Liver (tissue), 9 donors: Measurements from ENCODE around the gene C5. TPM values are rescaled to one million over a fixed set of nuclear protein-coding genes. Genes with fewer than 3 reads are reported as not detected.

Experiments
- DNase-seq: peaks from one replicate; pipeline ENCODE4 v3.0.0-alpha.2; 2017; ENCODE audit warnings: low spot score
- H3K27ac ChIP-seq, 2 donors: one replicate each; pipeline ENCODE4 v1.7.0; 2013; ENCODE audit warnings: inconsistent platforms in 2 of 2, low read length in 2 of 2, control low read depth in 1 of 2, low read depth in 1 of 2, mild to moderate bottlenecking in 1 of 2
- H3K27me3 ChIP-seq, 4 donors: one replicate each; pipeline versions ENCODE4 v1.6.1 to v1.7.0; 2013; ENCODE audit warnings: low read length in 3 of 4, inconsistent platforms in 1 of 4, mild to moderate bottlenecking in 1 of 4, moderate library complexity in 1 of 4; ENCODE audit not compliant: control insufficient read depth in 4 of 4, insufficient read depth in 4 of 4
- H3K36me3 ChIP-seq, 4 donors: one replicate each; pipeline versions ENCODE4 v1.6.1 to v1.7.0; 2013; ENCODE audit warnings: low read length in 3 of 4, mild to moderate bottlenecking in 3 of 4, low read depth in 1 of 4, moderate library complexity in 1 of 4; ENCODE audit not compliant: control insufficient read depth in 4 of 4, insufficient read depth in 3 of 4
- H3K4me1 ChIP-seq, 4 donors: one replicate each; pipeline versions ENCODE4 v1.6.1 to v1.7.0; 2013; ENCODE audit warnings: low read length in 3 of 4, mild to moderate bottlenecking in 3 of 4, moderate library complexity in 1 of 4; ENCODE audit not compliant: control insufficient read depth in 4 of 4, insufficient read depth in 4 of 4
- H3K4me3 ChIP-seq, 3 donors: one replicate each; pipeline versions ENCODE4 v1.6.1 to v1.7.0; 2013; ENCODE audit warnings: low read length in 3 of 3, control low read depth in 1 of 3, low read depth in 1 of 3, mild to moderate bottlenecking in 1 of 3
- H3K9ac ChIP-seq, 2 donors: one replicate each; pipeline ENCODE4 v1.7.0; 2013; ENCODE audit warnings: low read length in 2 of 2, mild to moderate bottlenecking in 2 of 2, moderate library complexity in 2 of 2, control low read depth in 1 of 2, low read depth in 1 of 2
- H3K9me3 ChIP-seq, 4 donors: one replicate each; pipeline versions ENCODE4 v1.6.1 to v1.7.0; 2013; ENCODE audit warnings: low read length in 3 of 4; ENCODE audit not compliant: control insufficient read depth in 4 of 4
- EGR1 ChIP-seq, 2 donors: IDR thresholded peaks; 2 replicates each; pipeline ENCODE4 v1.6.1; 2016 to 2018; ENCODE audit warnings: antibody characterized with exemption in 2 of 2, low read depth in 2 of 2
- FOXA1 ChIP-seq: IDR thresholded peaks from 2 replicates; pipeline ENCODE4 v1.6.1; 2016; ENCODE audit warnings: antibody characterized with exemption
- FOXA2 ChIP-seq: IDR thresholded peaks from 2 replicates; pipeline ENCODE4 v1.6.1; 2016; ENCODE audit warnings: antibody characterized with exemption
- GABPA ChIP-seq, 2 donors: IDR thresholded peaks in 1 of 2; conservative IDR thresholded peaks in 1 of 2; 2 replicates each; pipeline ENCODE4 v1.6.1; 2016; ENCODE audit warnings: antibody characterized with exemption in 2 of 2, mild to moderate bottlenecking in 1 of 2, moderate library complexity in 1 of 2
- HNF4A ChIP-seq, 2 donors: conservative IDR thresholded peaks; 2 replicates each; pipeline ENCODE4 v1.6.1; 2016; ENCODE audit warnings: antibody characterized with exemption in 2 of 2, mild to moderate bottlenecking in 2 of 2
- HNF4G ChIP-seq: IDR thresholded peaks from 2 replicates; pipeline ENCODE4 v1.6.1; 2016; ENCODE audit warnings: antibody characterized with exemption
- NR2F2 ChIP-seq: IDR thresholded peaks from 2 replicates; pipeline ENCODE4 v1.6.1; 2016; ENCODE audit warnings: antibody characterized with exemption
- RAD21 ChIP-seq, 2 donors: IDR thresholded peaks; 2 replicates each; pipeline ENCODE4 v1.6.1; 2016; ENCODE audit warnings: antibody characterized with exemption in 2 of 2, mild to moderate bottlenecking in 2 of 2
- REST ChIP-seq: IDR thresholded peaks from 2 replicates; pipeline ENCODE4 v1.6.1; 2016; ENCODE audit warnings: antibody characterized with exemption, mild to moderate bottlenecking
- SP1 ChIP-seq: IDR thresholded peaks from 2 replicates; pipeline ENCODE4 v1.6.1; 2018; ENCODE audit warnings: antibody characterized with exemption, mild to moderate bottlenecking
- YY1 ChIP-seq: IDR thresholded peaks from 2 replicates; pipeline ENCODE4 v1.6.1; 2016; ENCODE audit warnings: antibody characterized with exemption, mild to moderate bottlenecking
- ZBTB33 ChIP-seq: IDR thresholded peaks from 2 replicates; pipeline ENCODE4 v1.6.1; 2016; ENCODE audit warnings: antibody characterized with exemption
- WGBS: extraction: QIAGEN DNeasy Blood & Tissue Kit; methylation state at CpG from one replicate; pipeline ENCODE4 v1.1.7; 2013; 5-methylcytosine and 5-hydroxymethylcytosine counted together
- polyA plus RNA-seq, 2 donors: library from polyadenylated mRNA; stranded (reverse) in 1 of 2; unstranded in 1 of 2; fragments of 200-250 nt in 1 of 2; fragments of >200 nt in 1 of 2; fragmentation: Nextera tagmentation in 1 of 2; extraction: Ambion mirVana in 1 of 2; gene quantifications; one replicate each; pipeline versions ENCODE4 v1.2.1 to v1.2.3, GENCODE V29; 2013 to 2015
- total RNA-seq, 2 donors: library from RNA; depleted of rRNA; stranded (reverse); fragments of >200 nt; gene quantifications; one replicate each; pipeline ENCODE4 v1.2.3, GENCODE V29; 2014
- TF ChIP-seq, protein P1 (sequence below): IDR thresholded peaks from 2 replicates; pipeline ENCODE4 v1.6.1; 2016; ENCODE audit warnings: antibody characterized with exemption
- TF ChIP-seq, protein P2 (sequence below): fragments of 150-350 bp; IDR thresholded peaks from 2 replicates; pipeline ENCODE4 v1.5.1; 2017; ENCODE audit warnings: improper control_type of control experiment, low read depth, low read length; ENCODE audit not compliant: missing input control
- donor health status: healthy.
- donor health status: healthy.
- donor health status: healthy.
- donor health status: healthy.
- donor health status: healthy.

Gene C5
- total and polyA plus RNA-seq, 4 donors, result 127 to 485 (median 361) TPM

DNA sequence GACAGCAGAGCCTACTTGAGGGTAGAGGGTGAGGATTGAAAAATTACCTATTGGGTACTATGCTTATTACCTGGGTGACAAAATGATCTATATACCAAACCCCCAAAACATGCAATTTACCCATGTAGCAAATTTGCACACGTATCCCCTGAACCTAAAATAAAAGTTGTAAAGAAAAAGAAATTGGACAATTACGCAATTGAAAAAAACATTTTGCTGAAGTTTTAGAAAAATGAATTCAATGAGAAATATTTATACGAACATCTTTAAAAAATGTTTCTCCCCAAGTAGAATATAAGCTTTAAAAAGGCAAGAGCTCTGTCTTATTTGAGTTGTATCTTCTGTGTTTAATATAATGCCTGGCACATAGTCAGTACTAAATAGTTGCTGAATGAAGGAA is 93.2 kb downstream of the C5 start:
- Histone ChIP-seq H3K9me3 (no peaks in the 10 kb centered on the region), H3K9ac (no peak overlapping the region), H3K27ac (no peak overlapping the region), H3K4me3 (no peak overlapping the region), H3K27me3 (no peaks in the 10 kb centered on the region), H3K36me3 (peaks cover 4 to 88% (median 73%) of the 10 kb centered on the region in 4 donors), H3K4me1 (no peaks in the 10 kb centered on the region)
- DNase-seq, result no peak
- 96% methylated on average over 3 of the region's 3 CpGs for WGBS
- no peak for TF ChIP-seq REST
- TF ChIP-seq, protein P1, sequence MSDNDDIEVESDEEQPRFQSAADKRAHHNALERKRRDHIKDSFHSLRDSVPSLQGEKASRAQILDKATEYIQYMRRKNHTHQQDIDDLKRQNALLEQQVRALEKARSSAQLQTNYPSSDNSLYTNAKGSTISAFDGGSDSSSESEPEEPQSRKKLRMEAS, result peak; percentile 16

- no peak for DNase-seq
- Histone ChIP-seq H3K27ac (no peak overlapping the region), H3K4me3 (no peak overlapping the region), H3K9me3 (no peaks in the 10 kb centered on the region), H3K36me3 (peaks cover 4 to 53% (median 49%) of the 10 kb centered on the region in 4 donors), H3K9ac (no peak overlapping the region), H3K4me1 (no peaks in the 10 kb centered on the region), H3K27me3 (no peaks in the 10 kb centered on the region)
- TF ChIP-seq GABPA (IDR thresholded peaks at IDR 0.05 in 1 of 2, conservative IDR thresholded peaks at IDR 0.05 in 1 of 2) (no peak), NR2F2 (no peak), SP1 (no peak), HNF4G (no peak), HNF4A (conservative IDR thresholded peaks at IDR 0.05) (no peak), FOXA1 (no peak)
- WGBS, result 97% methylated on average over 9 of the region's 9 CpGs
These were observed 98.0 kb downstream of the C5 start for GRCh38 chr9:120951960-120952618.

GRCh38 chr9:120950421-120951388 is 99.4 kb downstream of the C5 start:
- Histone ChIP-seq H3K9ac (no peak overlapping the region), H3K36me3 (peaks cover 4 to 43% (median 38%) of the 10 kb centered on the region in 4 donors), H3K4me1 (no peaks in the 10 kb centered on the region), H3K27me3 (no peaks in the 10 kb centered on the region), H3K4me3 (no peak overlapping the region), H3K9me3 (no peaks in the 10 kb centered on the region), H3K27ac (no peak overlapping the region)
- 85% methylated on average over 8 of the region's 8 CpGs for WGBS
- TF ChIP-seq, protein P2, sequence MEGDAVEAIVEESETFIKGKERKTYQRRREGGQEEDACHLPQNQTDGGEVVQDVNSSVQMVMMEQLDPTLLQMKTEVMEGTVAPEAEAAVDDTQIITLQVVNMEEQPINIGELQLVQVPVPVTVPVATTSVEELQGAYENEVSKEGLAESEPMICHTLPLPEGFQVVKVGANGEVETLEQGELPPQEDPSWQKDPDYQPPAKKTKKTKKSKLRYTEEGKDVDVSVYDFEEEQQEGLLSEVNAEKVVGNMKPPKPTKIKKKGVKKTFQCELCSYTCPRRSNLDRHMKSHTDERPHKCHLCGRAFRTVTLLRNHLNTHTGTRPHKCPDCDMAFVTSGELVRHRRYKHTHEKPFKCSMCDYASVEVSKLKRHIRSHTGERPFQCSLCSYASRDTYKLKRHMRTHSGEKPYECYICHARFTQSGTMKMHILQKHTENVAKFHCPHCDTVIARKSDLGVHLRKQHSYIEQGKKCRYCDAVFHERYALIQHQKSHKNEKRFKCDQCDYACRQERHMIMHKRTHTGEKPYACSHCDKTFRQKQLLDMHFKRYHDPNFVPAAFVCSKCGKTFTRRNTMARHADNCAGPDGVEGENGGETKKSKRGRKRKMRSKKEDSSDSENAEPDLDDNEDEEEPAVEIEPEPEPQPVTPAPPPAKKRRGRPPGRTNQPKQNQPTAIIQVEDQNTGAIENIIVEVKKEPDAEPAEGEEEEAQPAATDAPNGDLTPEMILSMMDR, result no peak
- no peak for TF ChIP-seq FOXA2
- no peak for TF ChIP-seq YY1
- no peak for TF ChIP-seq ZBTB33
- TF ChIP-seq RAD21 (IDR thresholded peaks at IDR 0.05), result no peak
- TF ChIP-seq EGR1 (IDR thresholded peaks at IDR 0.05; ENCODE audit: low read depth in 2 of 2), result no peak
- TF ChIP-seq HNF4G, result no peak
- DNase-seq, result no peak
